COR-L47 (cell line): ENCODE data around the gene AGAP3.

ENCODE experiments used
- DNase-seq: peaks from one replicate; lab custom pipeline; 2025; lab: John Stamatoyannopoulos, UW

The AGAP3 gene

DNA sequence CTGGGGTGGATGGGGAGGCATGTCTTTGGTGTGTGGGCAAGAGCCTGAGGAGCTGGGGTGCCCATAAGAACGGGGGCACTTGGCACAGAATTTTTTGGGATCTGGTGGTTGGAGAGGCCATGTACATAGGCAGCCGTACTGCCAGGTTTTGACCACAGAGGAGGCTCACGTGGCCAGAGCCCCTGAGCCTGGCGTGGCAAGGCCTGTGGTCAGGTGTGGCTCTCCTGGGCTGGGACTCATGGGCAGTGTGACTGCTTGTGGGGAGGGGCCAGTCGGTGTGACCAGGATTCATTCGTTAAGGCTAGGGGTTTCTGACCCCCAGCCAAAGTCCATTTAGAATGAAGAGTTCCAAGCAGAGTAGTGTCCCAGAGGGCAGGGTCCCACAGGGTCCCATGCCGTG, 38.2 kb downstream of the AGAP3 start:
- no peak for DNase-seq

GRCh38 chr7:151124899-151125399, 38.7 kb downstream of the AGAP3 start:
- no peak for DNase-seq

- peak; percentile 54 for DNase-seq
These were observed 39.2 kb downstream of the AGAP3 start for GRCh38 chr7:151125470-151125845.

DNA sequence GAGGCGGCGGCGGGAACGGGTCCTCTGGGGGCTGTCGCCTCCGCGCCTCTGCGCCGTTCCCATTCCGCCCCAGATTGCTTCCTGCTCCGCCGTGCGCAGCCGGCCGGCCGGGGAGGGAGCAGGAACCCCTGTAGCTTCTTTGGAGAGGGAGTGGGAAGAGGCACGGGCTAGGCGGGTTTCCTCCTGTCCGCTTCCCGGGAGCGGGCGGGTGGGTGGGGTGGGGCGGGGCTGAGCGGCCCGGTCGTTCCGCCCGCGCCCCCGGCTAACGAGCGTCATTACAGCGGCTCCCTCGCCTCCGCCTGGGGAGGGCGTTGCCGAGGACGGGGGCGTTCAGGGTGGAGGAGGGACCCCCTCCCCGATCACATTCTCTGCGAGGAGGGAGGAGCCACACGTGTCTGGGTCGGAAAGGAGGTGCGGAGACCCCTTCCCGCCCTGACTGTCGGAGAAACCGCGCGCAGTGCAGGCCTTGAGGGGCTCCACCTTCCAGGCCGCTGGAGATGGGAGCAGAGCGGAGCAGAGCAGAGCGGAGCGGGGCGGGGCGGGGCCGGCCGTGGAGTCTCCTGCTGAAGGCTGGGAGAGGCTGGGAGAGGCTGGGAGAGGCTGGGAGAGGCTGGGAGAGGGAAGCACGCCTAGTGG, 39.7 kb downstream of the AGAP3 start:
- DNase-seq = peak; percentile 35

DNA sequence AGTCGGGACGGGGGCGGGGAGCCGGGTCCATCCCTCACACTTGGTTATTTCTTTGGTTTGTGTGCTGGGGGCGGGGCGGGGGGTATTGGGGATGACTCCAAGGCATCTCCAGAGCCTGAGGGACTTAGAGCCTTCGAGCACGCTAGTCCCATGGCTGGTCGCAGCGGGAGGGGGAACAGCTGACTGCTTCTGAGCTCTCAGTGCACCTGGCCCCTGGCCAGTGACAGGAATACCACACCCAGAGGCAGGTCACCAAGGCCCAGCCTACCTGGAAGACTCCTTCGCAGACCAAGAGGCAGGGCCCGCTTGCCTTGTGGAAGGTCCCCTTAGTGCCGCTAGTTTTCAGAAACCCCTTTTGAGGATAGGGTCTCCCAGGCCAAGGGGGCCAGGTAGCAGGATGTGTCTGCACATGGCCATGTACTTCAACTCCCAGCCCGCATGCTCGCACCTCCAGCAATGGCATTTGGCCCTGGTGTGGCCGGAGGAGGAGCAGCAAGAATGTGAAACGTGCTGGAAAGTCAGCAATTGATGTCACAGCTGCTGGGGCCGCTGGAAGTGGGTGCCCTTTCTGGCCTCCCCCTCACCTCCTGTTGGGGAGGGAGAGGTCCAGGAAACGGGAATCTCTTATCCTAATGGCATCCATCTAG, 40.3 kb downstream of the AGAP3 start:
- peak; percentile 23 for DNase-seq

GRCh38 chr7:151128144-151128543, 41.9 kb downstream of the AGAP3 start:
- DNase-seq = no peak

GRCh38 chr7:151128716-151129115, 42.4 kb downstream of the AGAP3 start:
- DNase-seq = no peak

DNA sequence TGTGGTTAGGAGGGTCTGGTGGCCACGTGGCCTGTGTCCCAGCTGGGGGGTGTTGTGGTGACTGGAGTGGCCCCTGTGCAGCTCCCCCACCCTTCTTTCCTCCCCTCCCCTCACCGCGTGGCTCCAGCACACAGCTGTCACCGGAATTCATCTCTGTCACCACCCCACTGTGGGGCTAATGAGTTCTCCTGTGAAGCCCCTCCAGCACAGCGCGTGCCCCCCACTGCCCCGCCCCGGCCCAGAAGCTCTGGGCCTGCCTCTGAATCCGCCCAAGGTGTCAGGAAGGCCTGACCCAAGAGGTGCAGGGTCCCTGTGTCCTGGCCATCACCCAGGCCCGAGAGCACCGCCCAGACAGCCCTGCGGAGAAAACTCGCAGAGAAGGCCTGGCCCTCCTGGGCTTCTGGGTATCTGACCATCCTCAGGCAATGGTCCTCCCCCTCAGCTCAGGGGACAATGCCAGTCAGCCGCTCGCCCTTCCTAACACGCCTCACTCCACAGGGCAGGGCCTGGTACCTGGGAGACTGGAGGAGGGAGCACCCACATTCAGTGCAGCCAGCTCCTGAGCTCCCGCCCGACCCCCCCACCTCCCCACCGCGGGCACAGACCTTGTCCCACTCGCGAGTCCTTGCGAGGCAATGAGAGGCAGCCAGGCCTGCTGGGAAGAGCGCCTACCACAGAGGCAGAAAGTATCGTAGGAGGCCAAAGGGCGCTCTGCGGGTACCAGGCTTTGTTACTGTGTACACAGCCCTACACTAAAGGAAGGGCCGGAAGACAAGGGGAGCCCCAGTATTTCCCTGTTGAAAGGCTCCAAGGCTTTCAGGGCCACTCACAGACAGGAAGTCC, 43.1 kb downstream of the AGAP3 start:
- DNase-seq = no peak

DNA sequence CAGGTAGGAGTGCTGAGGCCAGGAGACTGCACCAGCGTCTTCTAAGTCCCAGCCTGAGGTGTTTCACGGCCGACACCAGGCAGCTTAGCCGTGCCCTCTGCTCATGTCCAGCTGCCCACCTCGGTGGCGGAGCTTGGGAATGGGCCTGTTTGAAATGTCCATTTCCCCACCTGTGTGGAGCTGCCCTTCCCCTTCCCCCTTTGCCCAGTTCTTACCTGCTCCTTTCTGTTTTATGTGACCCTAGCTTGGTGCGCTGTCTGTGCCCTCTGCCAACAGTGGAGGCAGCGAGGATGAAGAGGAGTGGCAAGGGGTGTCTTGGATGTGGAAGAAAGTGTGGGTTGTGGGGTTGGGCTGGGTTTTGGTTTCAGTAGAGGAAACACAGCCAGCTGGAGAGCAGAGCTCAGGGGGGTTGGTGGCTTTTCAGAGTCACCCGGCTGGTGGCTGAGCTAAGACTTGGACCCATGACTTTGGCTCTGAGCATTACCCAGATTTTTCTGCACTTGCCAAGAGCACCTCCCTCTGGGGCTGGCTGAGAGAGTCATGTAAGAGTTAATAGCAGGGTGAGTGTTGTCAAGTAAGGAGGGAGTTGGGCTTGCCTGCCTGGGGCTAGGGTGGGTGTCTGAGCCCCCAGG, 43.8 kb downstream of the AGAP3 start:
- no peak for DNase-seq

DNA sequence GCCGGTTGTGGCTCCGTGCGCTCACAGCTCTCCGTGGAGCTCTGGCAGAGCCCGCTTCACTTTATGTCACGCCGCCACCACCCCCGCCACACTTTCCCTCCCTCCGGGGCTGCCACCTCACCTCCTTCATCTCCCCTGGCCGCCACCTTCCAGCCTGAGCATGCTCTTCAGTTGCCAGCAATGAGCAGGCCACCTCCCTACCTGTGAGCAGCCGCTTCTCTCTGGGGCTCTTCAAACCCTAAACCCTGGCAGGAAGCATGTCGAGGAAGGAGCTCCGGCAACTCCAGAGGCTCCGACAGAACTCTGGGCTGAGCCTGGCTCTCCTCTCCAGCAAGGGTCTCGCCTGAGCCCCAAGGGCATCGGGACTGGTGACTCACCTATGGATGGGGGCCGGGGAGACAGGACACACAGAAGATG, 44.5 kb downstream of the AGAP3 start:
- no peak for DNase-seq

DNA sequence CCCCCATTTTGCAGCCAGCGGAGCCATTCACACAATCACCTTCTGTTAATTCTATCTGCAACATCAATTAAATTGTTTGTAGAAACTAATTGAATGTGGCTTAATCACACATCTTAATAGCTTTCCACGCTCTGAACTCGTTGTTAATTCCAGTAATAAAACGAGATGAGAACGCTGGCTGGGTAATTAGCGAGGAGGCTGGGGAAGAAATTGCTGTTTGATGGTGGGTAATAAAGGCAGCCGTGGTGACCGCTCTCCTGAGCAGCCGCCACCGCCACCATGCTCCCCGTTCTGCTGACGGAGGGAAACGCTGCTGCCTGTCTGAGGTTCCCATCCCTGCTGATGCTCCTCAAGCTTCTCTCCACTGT, 44.9 kb downstream of the AGAP3 start:
- DNase-seq = no peak

- no peak for DNase-seq
These were observed 45.5 kb downstream of the AGAP3 start for GRCh38 chr7:151131592-151132293.

- no peak for DNase-seq
These were observed 46.4 kb downstream of the AGAP3 start for GRCh38 chr7:151132461-151133205.

- no peak for DNase-seq
These were observed 47.2 kb downstream of the AGAP3 start for GRCh38 chr7:151133266-151133985.

DNA sequence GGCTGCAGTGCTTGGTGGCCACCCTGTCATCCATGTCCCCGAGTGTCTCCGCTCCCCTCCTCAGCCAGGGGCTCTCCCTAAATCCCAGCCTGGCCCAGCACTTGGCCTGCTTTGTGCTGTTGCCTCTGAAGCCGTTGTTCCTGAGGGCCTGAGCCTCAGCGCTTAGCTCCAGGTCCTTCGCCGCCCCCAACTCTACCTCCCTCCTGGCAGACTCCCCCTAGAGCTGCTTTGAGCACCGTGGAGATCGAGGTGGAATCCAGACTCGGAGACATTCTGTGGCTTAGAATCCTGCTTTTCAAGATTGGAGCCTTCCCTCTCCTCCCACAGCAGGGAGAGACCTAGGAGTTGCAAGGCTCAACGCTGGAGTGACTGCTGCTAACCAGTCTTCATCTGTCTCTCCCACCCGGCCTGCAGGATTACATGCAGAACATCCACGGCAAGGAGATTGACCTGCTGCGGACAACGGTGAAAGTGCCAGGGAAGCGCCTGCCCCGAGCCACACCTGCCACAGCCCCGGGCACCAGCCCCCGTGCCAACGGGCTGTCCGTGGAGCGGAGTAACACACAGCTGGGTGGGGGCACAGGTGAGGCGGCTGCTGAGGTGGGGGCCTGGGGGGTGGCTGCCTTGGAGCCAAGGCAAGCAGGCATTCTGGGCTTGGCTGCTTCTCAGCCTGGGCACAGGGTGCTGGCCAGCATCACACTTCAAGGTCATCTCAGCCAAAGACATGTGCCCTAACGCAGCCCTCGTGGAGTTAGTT, 47.9 kb downstream of the AGAP3 start:
- DNase-seq = no peak

- DNase-seq = no peak
These were observed 48.7 kb downstream of the AGAP3 start for GRCh38 chr7:151134743-151135524.

- DNase-seq = no peak
These were observed 49.2 kb downstream of the AGAP3 start for GRCh38 chr7:151135525-151135845.

GRCh38 chr7:151135866-151136843, 49.9 kb downstream of the AGAP3 start:
- DNase-seq = no peak
